HT-29 (cell line): Measurements from ENCODE around the gene TSC22D4. TPM values are rescaled to one million over a fixed set of nuclear protein-coding genes. Genes with fewer than 3 reads are reported as not detected.
"Not testable (repeated sequence)": the region's sequence is repeated elsewhere in the genome, so short reads cannot be mapped to it uniquely, and the experiment has no call there.

Experiments
- DNase-seq: peaks from one replicate; pipeline ENCODE4 v3.0.0-alpha.2; 2015; ENCODE audit warnings: low spot score
- total RNA-seq: library from RNA; depleted of rRNA; stranded (reverse); fragments of >200 nt; shearing (Covaris generic); gene quantifications from 2 replicates; pipeline ENCODE4 v1.2.3, GENCODE V29; 2014

TSC22D4 gene
- total RNA-seq, 1 experiment from 2014 or later, result 123 TPM

GRCh38 chr7:100472854-100473499 is 6.0 kb downstream of the TSC22D4 start:
- peak; percentile 44 for DNase-seq

GRCh38 chr7:100472121-100472851 is 6.7 kb downstream of the TSC22D4 start:
- DNase-seq, result peak; percentile 64

GRCh38 chr7:100471021-100471420 is 8.0 kb downstream of the TSC22D4 start:
- no peak for DNase-seq

- peak; percentile 93 for DNase-seq
These were observed 9.6 kb downstream of the TSC22D4 start for GRCh38 chr7:100469227-100470044.

GRCh38 chr7:100467638-100468373 is 11.2 kb downstream of the TSC22D4 start:
- DNase-seq, result no peak

GRCh38 chr7:100466653-100467605 is 12.1 kb downstream of the TSC22D4 start:
- DNase-seq, result no peak

- DNase-seq, result peak; percentile 77
These were observed 13.2 kb downstream of the TSC22D4 start for GRCh38 chr7:100465702-100466311.

- DNase-seq, result no peak
These were observed 13.7 kb downstream of the TSC22D4 start for GRCh38 chr7:100465299-100465698.

GRCh38 chr7:100464791-100465190 is 14.2 kb downstream of the TSC22D4 start:
- DNase-seq, result no peak

GRCh38 chr7:100464210-100464660 is 14.8 kb downstream of the TSC22D4 start, which contains the start of gene SPACDR:
Gene SPACDR (minus strand): TSS chr7:100464260. CDS start chr7:100464025, 235 bp downstream.
- DNase-seq, result no peak

- DNase-seq, result no peak
These were observed 22.0 kb downstream of the TSC22D4 start for GRCh38 chr7:100457033-100457432.

- DNase-seq, result no peak
These were observed 22.5 kb downstream of the TSC22D4 start for GRCh38 chr7:100456562-100456961.

- no peak for DNase-seq
These were observed 23.8 kb downstream of the TSC22D4 start for GRCh38 chr7:100455206-100455605.

GRCh38 chr7:100453854-100454253 is 25.2 kb downstream of the TSC22D4 start:
- not testable (repeated sequence) for DNase-seq

GRCh38 chr7:100452513-100452912 is 26.5 kb downstream of the TSC22D4 start:
- DNase-seq, result no peak

- DNase-seq, result no peak
These were observed 29.7 kb downstream of the TSC22D4 start for GRCh38 chr7:100449190-100449795.

GRCh38 chr7:100447363-100447762 is 31.7 kb downstream of the TSC22D4 start:
- not testable (repeated sequence) for DNase-seq

GRCh38 chr7:100446040-100446439 is 33.0 kb downstream of the TSC22D4 start:
- no peak for DNase-seq
